Activated CD4-positive, alpha-beta memory T cell treated with anti-CD3 and anti-CD28 coated beads, Interleukin-2, amount 10 ng/mL, durations not matched to agents 7 days and 5 days (primary cell): Measurements from ENCODE around the gene RXRA. TPM values are rescaled to one million over a fixed set of nuclear protein-coding genes. Genes with fewer than 3 reads are reported as not detected.

Experiments
- CTCF ChIA-PET: fragments of 350-600 bp; sonication (Branson Sonifier 250); formaldehyde crosslinking; loops from one replicate; lab custom pipeline; 2021; ENCODE audit warnings: antibody characterized with exemption, inconsistent platforms; lab: Charles Lee
- POLR2A ChIA-PET: fragments of 350-600 bp; sonication (Branson Sonifier 250); formaldehyde crosslinking; loops from one replicate; lab custom pipeline; 2021; ENCODE audit warnings: antibody characterized with exemption; lab: Charles Lee
- DNase-seq: peaks from one replicate; pipeline ENCODE4 v3.0.0-alpha.2; 2020
- H3K27ac Mint-ChIP-seq: one replicate; pipeline ENCODE4 v1.8.0; 2021; ENCODE audit warnings: mild to moderate bottlenecking, mixed read lengths
- H3K27me3 Mint-ChIP-seq: one replicate; pipeline ENCODE4 v1.8.0; 2021; ENCODE audit warnings: mixed read lengths
- H3K36me3 Mint-ChIP-seq: one replicate; pipeline ENCODE4 v1.8.0; 2021; ENCODE audit warnings: low read depth, mixed read lengths
- H3K4me1 Mint-ChIP-seq: one replicate; pipeline ENCODE4 v1.8.0; 2021; ENCODE audit warnings: mixed read lengths
- H3K4me3 Mint-ChIP-seq: one replicate; pipeline ENCODE4 v1.8.0; 2021; ENCODE audit warnings: mild to moderate bottlenecking, mixed read lengths
- H3K9me3 Mint-ChIP-seq: one replicate; pipeline ENCODE4 v1.8.0; 2021; ENCODE audit warnings: mixed read lengths
- total RNA-seq, 2 experiments: library from RNA; stranded (reverse); gene quantifications; one replicate each; pipeline ENCODE4 v1.2.3, GENCODE V29; 2021

The RXRA gene
- total RNA-seq, 2 experiments from 2014 or later: 7.0 to 7.8 TPM

DNA sequence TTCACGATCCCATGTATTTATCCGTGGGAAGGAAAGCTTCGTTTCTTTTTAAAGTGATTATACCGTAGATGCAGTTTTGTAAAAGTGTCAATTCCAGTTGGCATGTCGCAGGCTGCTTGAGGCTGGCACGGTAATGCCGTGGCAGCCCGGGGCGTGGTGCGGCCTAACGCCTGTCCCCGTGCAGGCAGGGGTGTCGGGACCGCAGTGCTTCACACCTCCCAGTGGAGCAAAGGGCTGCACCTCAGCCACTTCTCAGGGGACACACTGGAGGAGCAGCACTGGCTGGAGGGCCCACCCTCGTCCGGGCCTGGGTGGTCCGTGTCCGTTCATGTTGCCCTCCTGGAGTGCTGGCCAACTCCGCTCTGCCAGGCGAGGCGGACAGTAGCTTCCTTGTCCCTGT is 103.2 kb downstream of the RXRA start:
- Mint-ChIP-seq H3K27ac (no peak overlapping the region), H3K36me3 (no peaks in the 10 kb centered on the region)
- CTCF ChIA-PET: no interaction called here

DNA sequence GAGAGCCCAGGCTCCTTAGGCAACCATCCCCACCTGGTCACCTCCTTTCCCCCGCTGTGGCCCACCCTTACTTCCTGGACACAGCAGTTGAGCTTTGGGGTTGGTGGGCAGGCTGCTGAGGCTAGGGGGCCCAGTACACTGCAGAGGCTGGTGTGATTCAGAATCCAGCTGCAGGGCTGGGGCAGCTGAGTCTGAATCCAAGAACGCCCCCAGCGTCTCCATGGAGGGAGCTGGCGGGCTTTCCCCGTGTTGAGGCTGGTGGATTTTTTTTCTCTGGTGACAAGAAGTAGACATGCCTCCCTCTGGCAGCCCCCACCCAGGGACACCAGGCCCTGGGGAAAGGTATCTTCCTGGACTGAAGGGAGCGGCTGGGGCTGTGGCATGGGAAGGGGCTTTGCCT is 104.8 kb downstream of the RXRA start:
- ChIA-PET POLR2A (no interaction called here), CTCF (no interaction called here)
- no peaks in the 10 kb centered on the region for H3K9me3 Mint-ChIP-seq
- H3K27me3 Mint-ChIP-seq: no peaks in the 10 kb centered on the region
- no peak overlapping the region for H3K4me3 Mint-ChIP-seq
- H3K27ac Mint-ChIP-seq: no peak overlapping the region
- H3K4me1 Mint-ChIP-seq: no peaks in the 10 kb centered on the region
- no peaks in the 10 kb centered on the region for H3K36me3 Mint-ChIP-seq
- no peak for DNase-seq

More for the DNA sequence above, 103.2 kb downstream of the RXRA start:
- POLR2A ChIA-PET: interaction anchor here (1.1 kb wide), 1 partner anchor 47 kb away, joined by 3 read pairs; no protein-coding TSS in a partner anchor
- Mint-ChIP-seq H3K4me1 (no peaks in the 10 kb centered on the region), H3K9me3 (no peaks in the 10 kb centered on the region), H3K4me3 (no peak overlapping the region), H3K27me3 (no peaks in the 10 kb centered on the region)
- DNase-seq: no peak

DNA sequence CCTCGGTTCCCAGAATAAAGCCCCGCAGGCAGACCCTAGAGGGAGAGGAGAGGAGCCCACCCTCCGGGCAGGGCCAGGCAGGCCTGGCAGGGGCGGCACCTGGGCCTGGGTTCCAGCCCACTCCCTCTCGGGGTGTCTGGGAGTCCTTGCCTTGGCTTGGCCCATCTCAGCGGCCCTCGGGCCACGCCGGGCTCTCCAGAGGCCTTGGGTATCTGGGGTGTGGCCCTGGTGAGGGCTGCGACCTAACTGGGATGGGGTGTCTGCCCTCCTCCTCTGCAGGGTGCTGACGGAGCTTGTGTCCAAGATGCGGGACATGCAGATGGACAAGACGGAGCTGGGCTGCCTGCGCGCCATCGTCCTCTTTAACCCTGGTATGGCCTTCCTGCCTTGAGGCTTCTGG is 105.4 kb downstream of the RXRA start:
- ChIA-PET POLR2A (no interaction called here), CTCF (no interaction called here)
- Mint-ChIP-seq H3K9me3 (no peaks in the 10 kb centered on the region), H3K27me3 (no peaks in the 10 kb centered on the region), H3K27ac (no peak overlapping the region), H3K4me1 (no peaks in the 10 kb centered on the region), H3K36me3 (no peaks in the 10 kb centered on the region), H3K4me3 (no peak overlapping the region)
- DNase-seq: no peak

DNA sequence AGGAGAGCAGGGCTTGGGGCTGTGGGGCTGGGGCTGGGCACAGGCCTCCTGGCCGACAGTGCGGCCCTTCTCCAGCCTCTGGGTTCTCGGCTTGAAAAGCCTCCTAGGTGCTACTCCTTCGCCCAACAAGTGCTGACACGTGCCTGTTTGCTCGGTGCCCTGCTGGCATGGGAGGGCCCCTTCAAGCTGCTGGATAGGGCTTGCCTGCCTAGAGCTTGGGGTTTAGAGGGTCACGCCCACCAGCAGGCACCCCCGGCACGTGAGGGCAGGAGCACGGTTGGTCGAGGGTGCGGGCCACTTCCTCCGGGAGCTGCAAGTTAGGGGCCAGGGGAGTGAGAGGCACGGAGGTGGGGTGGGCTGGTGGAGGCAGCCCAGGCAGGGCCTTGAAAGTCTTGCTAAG is 106.2 kb downstream of the RXRA start:
- Mint-ChIP-seq H3K27me3 (no peaks in the 10 kb centered on the region), H3K9me3 (no peaks in the 10 kb centered on the region), H3K4me3 (no peak overlapping the region), H3K4me1 (no peaks in the 10 kb centered on the region), H3K36me3 (no peaks in the 10 kb centered on the region), H3K27ac (no peak overlapping the region)
- DNase-seq: no peak
- ChIA-PET CTCF (no interaction called here), POLR2A (interaction anchor here (0.7 to 1.7 kb wide), 2 partner anchors 9 to 10 kb away, joined by 3 to 5 read pairs; no protein-coding TSS in a partner anchor)

DNA sequence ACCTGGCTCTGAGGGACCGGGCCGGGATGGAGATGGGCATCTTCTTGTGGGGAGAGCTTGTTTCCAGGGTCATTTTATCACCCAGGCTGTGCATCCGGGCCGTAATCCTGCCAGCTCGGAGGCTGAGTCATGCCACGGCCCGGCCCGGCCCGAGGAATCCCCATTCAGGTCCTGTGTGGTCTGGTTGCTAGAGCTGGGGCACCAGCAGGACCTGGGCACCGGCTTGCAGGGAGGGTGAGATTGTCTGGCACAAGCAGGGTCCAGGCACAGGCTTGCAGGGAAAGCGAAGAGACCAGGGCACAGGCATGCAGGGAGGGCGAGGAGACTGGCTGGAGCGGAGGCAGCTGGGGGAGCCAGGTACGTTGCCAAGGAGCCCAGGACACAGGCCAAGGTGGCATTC is 106.8 kb downstream of the RXRA start:
- no peaks in the 10 kb centered on the region for H3K36me3 Mint-ChIP-seq
- CTCF ChIA-PET: no interaction called here
- no peaks in the 10 kb centered on the region for H3K27me3 Mint-ChIP-seq
- H3K4me3 Mint-ChIP-seq: no peak overlapping the region
- no peak for DNase-seq
- POLR2A ChIA-PET: interaction anchor here (0.7 to 1.7 kb wide), 2 partner anchors 9 to 10 kb away, joined by 3 to 5 read pairs; no protein-coding TSS in a partner anchor
- no peaks in the 10 kb centered on the region for H3K9me3 Mint-ChIP-seq
- H3K4me1 Mint-ChIP-seq: no peaks in the 10 kb centered on the region
- no peak overlapping the region for H3K27ac Mint-ChIP-seq

DNA sequence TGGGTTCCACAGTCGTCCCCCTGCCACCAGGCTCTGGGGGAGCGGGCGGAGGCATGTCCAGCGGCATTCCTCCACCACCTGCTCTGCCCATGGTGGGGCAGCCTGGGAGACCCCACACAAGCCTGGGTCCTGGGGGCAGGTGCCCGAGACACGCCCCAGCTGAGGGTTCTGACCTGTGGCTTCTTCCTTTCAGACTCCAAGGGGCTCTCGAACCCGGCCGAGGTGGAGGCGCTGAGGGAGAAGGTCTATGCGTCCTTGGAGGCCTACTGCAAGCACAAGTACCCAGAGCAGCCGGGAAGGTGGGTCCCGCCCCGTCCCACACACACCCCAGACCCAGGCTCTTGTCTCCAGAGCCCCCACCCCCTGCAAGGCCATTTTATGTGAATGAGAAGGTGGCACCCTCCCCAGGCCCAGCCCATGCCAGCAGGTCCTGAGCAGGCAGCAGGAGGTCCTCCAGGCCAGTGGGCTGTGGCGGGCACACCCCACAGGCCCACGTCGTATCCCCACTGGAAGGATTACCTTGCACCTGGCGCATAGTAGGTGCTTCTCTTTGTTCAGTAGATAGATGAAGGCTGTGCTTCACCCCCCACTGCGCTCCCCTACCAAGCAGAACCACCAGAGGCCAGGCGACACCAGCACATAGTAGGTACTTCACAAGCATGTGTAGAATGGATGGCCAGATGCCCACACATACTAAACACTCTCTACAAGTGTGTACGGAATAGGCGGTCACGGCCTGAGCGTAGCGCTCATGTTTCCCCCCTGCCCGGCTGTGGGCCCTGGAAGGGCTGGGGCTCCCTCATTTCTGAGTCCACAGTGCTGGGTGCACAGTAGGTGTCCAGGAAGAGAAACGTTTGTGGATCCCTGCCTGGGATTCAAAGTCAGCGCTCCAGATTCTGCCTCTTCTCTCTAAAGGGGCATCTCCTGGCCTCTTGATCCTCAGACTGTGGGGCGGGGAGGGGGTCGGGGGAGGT is 107.9 kb downstream of the RXRA start:
- Mint-ChIP-seq H3K9me3 (no peaks in the 10 kb centered on the region), H3K4me1 (no peaks in the 10 kb centered on the region), H3K27ac (no peak overlapping the region), H3K4me3 (no peak overlapping the region), H3K36me3 (no peaks in the 10 kb centered on the region), H3K27me3 (no peaks in the 10 kb centered on the region)
- ChIA-PET CTCF (no interaction called here), POLR2A (interaction anchor here (1.7 kb wide), 1 partner anchor 11 kb away, joined by 5 read pairs; no protein-coding TSS in a partner anchor)
- no peak for DNase-seq

DNA sequence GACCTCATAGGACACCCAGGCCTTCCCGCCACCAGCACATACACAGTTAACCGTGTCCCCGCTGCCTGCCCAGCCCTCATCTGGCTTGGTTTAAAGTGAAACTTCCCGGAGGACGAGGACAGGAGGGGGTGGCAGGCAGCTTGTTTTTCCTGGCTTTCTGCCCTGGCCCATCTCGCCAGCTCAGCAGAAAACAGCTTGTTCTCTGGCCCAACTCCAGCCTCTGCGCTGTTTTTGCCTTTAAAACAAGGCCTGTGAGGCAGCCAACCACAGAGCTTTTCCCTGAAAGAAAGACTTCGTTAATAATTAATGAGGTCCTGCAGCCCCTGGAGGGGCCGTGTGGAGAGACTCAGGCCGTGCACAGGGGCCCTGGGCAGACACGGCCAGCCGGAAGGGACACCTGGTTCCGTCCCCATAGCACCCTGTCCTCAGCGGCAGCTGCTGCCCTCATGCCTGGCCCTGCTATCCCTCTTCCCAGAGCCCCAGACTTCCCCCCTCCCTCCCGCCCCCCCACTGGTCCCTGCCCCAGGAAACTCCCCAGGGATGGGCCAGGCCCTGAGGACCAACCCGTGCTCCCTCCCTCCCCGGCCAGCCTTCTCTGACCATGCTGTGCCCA is 108.7 kb downstream of the RXRA start:
- no peak for DNase-seq
- Mint-ChIP-seq H3K27me3 (no peaks in the 10 kb centered on the region), H3K9me3 (no peaks in the 10 kb centered on the region), H3K36me3 (no peaks in the 10 kb centered on the region), H3K4me3 (no peak overlapping the region), H3K27ac (no peak overlapping the region), H3K4me1 (no peaks in the 10 kb centered on the region)
- CTCF ChIA-PET: no interaction called here
- POLR2A ChIA-PET: no interaction called here

DNA sequence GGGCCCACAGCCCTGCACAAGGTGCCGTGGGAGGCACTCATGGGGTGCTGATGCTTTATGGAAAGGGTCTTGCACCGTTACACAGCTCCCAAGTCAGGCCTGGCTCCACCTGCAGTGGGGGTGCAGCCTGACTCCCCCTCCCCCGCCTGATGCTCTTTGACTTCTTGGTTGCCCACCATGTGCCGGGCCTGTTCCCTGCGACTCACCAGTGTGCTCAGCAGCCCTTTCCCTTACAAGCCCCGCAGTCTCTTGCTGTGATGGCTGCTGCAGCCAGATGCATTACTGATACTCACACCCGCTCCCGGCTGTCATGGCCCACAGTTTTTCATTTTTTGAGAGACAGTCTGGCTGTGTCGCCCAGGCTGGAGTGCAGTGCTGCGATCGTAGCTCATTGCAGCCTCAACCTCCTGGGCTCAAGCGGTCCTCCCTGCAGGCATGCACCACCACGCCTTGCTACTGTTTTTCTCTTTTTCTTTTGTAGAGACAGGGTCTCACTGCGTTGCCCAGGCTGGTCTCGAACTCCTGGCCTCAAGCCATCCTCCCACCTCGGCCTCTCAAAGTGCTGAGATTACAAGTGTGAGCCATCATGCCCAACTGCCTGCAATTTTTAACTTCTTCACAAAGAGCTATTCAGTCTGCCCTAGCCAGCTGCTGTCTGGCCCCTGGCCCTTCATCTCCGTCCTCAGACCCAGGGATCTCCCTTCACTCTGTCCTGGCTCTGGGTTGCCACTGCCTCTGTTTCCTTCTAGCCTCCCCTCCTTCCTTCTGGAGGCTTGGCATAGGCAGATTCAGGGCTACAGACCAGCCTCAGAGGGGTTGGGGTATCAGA is 109.5 kb downstream of the RXRA start:
- H3K9me3 Mint-ChIP-seq: no peaks in the 10 kb centered on the region
- ChIA-PET CTCF (no interaction called here), POLR2A (no interaction called here)
- H3K27ac Mint-ChIP-seq: no peak overlapping the region
- H3K27me3 Mint-ChIP-seq: peaks cover 1% of the 10 kb centered on the region
- no peaks in the 10 kb centered on the region for H3K4me1 Mint-ChIP-seq
- no peak for DNase-seq
- H3K36me3 Mint-ChIP-seq: no peaks in the 10 kb centered on the region
- no peak overlapping the region for H3K4me3 Mint-ChIP-seq

DNA sequence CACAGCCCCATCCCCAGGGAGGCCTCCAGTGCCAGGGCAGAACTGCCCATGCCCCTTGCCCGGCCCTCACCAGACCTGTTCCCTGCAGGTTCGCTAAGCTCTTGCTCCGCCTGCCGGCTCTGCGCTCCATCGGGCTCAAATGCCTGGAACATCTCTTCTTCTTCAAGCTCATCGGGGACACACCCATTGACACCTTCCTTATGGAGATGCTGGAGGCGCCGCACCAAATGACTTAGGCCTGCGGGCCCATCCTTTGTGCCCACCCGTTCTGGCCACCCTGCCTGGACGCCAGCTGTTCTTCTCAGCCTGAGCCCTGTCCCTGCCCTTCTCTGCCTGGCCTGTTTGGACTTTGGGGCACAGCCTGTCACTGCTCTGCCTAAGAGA is 110.1 kb downstream of the RXRA start:
- ChIA-PET CTCF (no interaction called here), POLR2A (no interaction called here)
- no peak for DNase-seq
- no peaks in the 10 kb centered on the region for H3K9me3 Mint-ChIP-seq
- no peak overlapping the region for H3K4me3 Mint-ChIP-seq
- peaks cover 6% of the 10 kb centered on the region for H3K27me3 Mint-ChIP-seq
- H3K27ac Mint-ChIP-seq: no peak overlapping the region
- H3K4me1 Mint-ChIP-seq: no peaks in the 10 kb centered on the region
- no peaks in the 10 kb centered on the region for H3K36me3 Mint-ChIP-seq

DNA sequence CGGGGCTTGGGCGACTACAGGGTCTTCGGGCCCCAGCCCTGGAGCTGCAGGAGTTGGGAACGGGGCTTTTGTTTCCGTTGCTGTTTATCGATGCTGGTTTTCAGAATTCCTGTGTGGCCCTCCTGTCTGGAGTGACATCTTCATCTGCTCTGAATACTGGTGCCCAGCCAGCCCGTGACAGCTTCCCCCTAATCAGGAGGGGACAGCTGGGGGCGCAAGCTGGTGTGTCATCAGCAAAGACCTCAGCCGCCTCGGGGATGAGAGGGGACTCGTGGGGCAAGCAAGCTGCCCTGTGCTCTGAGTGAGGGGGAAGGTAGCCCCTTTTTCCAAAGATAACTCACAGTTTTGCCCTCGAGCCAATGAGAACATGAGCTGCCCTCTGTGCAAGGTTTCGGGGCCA is 110.7 kb downstream of the RXRA start:
- Mint-ChIP-seq H3K27me3 (peaks cover 7% of the 10 kb centered on the region), H3K9me3 (no peaks in the 10 kb centered on the region), H3K4me3 (no peak overlapping the region), H3K27ac (no peak overlapping the region), H3K4me1 (no peaks in the 10 kb centered on the region), H3K36me3 (no peaks in the 10 kb centered on the region)
- ChIA-PET POLR2A (no interaction called here), CTCF (no interaction called here)
- no peak for DNase-seq

DNA sequence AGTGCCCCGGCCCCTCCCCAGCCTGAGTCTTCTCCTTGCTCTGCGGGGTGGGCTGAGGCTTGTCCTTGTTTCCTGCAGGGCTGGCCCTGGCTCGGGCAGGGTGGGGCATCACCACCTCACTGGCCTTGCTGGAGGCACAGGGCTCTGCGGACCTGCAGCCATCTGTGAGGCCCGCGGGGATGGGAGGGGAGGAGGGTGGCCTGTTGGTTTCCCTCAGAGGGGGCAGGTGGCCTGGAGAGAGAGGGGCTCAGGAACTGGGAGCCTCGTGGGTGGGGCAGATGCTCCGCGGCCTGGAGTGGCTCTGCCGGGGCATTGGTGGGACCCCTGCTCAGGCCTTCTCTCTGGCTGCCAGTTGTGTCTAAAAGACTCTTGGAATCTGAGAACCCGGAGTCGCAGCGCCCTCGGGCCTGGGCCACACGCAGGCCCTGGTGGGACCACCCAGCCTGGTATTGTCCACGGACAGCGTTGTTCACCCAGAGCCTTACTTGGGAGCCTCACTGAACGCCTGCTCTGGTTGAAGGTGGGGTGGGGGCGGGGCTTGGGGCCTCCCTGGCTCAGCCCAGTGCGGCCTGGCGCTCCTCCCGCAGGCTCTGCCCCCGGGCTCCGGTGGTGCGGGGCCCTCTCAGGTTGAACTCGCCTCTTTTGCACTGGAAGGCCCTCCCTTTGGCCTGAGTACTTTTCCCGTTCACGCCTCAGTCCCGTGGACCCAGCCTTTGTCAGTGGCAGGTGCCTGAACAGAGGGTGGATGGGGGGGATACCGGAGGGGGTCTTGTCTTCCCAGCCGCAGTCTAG is 111.3 kb downstream of the RXRA start:
- peaks cover 7% of the 10 kb centered on the region for H3K27me3 Mint-ChIP-seq
- H3K36me3 Mint-ChIP-seq: no peaks in the 10 kb centered on the region
- H3K9me3 Mint-ChIP-seq: no peaks in the 10 kb centered on the region
- no peak overlapping the region for H3K27ac Mint-ChIP-seq
- H3K4me1 Mint-ChIP-seq: no peaks in the 10 kb centered on the region
- ChIA-PET POLR2A (no interaction called here), CTCF (no interaction called here)
- H3K4me3 Mint-ChIP-seq: no peak overlapping the region
- no peak for DNase-seq

DNA sequence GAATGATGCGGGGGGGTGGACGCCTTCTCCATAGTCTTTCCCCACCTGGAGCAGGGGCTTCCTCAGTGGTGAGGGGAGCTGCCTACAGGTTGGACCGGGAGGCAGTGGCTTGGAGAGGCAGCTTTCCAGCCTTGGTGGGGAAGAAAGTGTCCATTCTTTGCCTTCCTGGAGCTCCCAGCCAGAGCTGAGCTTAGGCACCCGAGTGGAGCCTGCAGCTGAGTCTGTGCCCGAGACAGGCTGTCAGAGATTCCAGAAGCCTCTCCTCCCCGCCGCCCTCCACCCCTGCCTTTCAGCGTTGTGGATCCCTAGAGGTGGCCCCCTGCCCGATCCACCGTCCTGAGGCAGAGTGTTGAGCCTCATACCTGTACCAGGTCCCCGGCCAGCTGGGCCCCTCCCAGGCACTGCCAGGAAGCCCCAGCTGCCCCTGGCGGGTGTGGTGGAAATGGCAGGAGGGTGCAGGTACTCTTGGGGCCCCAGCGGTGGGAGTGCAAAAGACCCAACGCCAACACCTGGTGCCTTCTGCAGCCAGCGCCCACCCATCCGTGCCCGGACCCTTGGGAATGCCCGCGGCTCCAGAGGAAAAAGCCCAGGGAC is 112.0 kb downstream of the RXRA start:
- POLR2A ChIA-PET: no interaction called here
- Mint-ChIP-seq H3K27ac (no peak overlapping the region), H3K4me1 (peaks cover 4% of the 10 kb centered on the region), H3K9me3 (no peaks in the 10 kb centered on the region), H3K27me3 (peaks cover 9% of the 10 kb centered on the region), H3K4me3 (no peak overlapping the region), H3K36me3 (no peaks in the 10 kb centered on the region)
- no peak for DNase-seq
- CTCF ChIA-PET: no interaction called here
